VCaP (cell line): ENCODE measurements around the gene FBXO7.
A peak's percentile ranks its signal among the peaks of the same experiment; 100 is the strongest.

Source experiments
- H3K27ac ChIP-seq: fragments of 450-650 bp; 2 replicates; pipeline ENCODE4 v1.5.1; 2017
- CTCF ChIP-seq: fragments of 450-650 bp; conservative IDR thresholded peaks from 2 replicates; pipeline ENCODE4 v1.5.1; 2017; ENCODE audit warnings: mild to moderate bottlenecking, moderate library complexity

Gene FBXO7

GRCh38 chr22:32474635-32475467 is at the start of gene FBXO7:
TSS of gene FBXO7 (plus strand) at chr22:32474811. CDS start at chr22:32475003, 192 bp downstream.
- H3K27ac ChIP-seq: peak within 1 kb of the TSS; percentile 94
- peak; percentile 49 for TF ChIP-seq CTCF

GRCh38 chr22:32426881-32427280 is 47.7 kb upstream of the FBXO7 start:
- no peak overlapping the region for H3K27ac ChIP-seq
- no peak for TF ChIP-seq CTCF

DNA sequence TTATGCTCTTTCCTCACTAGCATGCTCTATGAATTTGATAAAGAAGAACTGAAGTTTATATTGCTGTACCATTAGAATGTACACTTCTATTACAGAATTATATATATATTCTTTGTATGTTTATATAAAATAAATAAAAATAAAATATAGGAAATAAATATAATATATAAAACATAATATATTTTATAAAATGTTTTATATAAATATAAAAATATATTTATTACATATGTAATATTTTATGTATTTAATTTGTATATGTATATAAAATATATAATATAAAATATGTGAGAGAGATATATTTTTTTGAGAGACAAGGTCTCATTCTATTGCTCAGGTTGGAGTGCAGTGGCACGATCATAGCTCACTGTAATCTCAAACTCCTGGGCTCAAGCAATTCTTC is 44.3 kb upstream of the FBXO7 start:
- no peak overlapping the region for H3K27ac ChIP-seq
- no peak for TF ChIP-seq CTCF

DNA sequence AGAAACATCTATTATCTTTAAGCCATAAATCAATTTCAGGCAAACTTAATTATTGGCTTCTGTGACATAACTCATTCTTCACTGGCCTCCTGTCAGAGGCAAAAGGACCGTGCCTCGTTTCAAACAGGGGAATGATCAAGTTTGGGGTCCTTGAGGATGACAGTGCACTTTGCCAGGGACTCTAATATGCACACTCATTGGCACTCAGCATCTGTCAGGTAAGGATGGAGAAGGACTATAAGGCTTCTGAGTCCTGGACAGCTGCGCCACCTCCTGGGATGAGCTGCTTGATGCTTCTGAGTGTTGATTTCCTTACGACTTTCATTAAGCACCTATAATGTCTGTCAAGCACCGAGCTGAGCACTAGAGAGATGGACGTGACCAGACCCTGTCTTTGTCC is 30.5 kb upstream of the FBXO7 start:
- peak; percentile 80 for TF ChIP-seq CTCF
- H3K27ac ChIP-seq: no peak overlapping the region

GRCh38 chr22:32446321-32446720 is 28.3 kb upstream of the FBXO7 start:
- TF ChIP-seq CTCF: no peak
- no peak overlapping the region for H3K27ac ChIP-seq

- TF ChIP-seq CTCF: no peak
- H3K27ac ChIP-seq: no peak overlapping the region
Observed at GRCh38 chr22:32448980-32449379, 25.6 kb upstream of the FBXO7 start.

GRCh38 chr22:32457031-32457430 is 17.6 kb upstream of the FBXO7 start:
- TF ChIP-seq CTCF: no peak

More at GRCh38 chr22:32457031-32457430, 17.6 kb upstream of the FBXO7 start:
- H3K27ac ChIP-seq: no peak overlapping the region
